HG02938 (cell line): ENCODE results near the gene RESP18.
"Not testable (repeated sequence)": the region's sequence is repeated elsewhere in the genome, so short reads cannot be mapped to it uniquely, and the experiment has no call there.

Source experiments
- ATAC-seq: cut with Tn5 transposase; IDR thresholded peaks from one replicate; pipeline ENCODE4 v1.9.1; 2021; ENCODE audit warnings: mild to moderate bottlenecking, moderate library complexity; ENCODE audit not compliant: unreplicated experiment

The RESP18 gene

GRCh38 chr2:219293736-219294231 is 38.8 kb downstream of the RESP18 start:
- no peak for ATAC-seq

DNA sequence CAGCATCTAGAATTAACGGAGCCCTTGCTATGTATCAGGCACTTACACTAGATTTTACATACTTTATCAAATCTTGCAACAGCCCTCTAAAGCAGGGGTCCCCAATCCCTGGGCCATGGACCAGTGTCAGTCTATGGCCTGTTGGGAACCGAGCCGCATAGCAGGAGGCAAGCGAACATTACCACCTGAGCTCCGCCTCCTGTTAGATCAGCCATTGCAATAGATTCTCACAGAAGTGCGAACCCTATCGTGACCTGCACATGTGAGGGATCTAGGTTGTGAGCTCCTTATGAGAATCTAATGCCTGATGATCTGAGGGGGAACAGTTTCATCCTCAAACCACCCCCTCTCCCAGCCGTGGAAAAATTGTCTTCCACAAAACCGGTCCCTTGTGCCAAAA is 39.9 kb downstream of the RESP18 start:
- no peak for ATAC-seq

GRCh38 chr2:219291910-219292490 is 40.5 kb downstream of the RESP18 start:
- ATAC-seq: no peak

- ATAC-seq: no peak
Measured at GRCh38 chr2:219291394-219291793, 41.1 kb downstream of the RESP18 start.

- no peak for ATAC-seq
Measured at GRCh38 chr2:219290381-219291171, 42.0 kb downstream of the RESP18 start.

DNA sequence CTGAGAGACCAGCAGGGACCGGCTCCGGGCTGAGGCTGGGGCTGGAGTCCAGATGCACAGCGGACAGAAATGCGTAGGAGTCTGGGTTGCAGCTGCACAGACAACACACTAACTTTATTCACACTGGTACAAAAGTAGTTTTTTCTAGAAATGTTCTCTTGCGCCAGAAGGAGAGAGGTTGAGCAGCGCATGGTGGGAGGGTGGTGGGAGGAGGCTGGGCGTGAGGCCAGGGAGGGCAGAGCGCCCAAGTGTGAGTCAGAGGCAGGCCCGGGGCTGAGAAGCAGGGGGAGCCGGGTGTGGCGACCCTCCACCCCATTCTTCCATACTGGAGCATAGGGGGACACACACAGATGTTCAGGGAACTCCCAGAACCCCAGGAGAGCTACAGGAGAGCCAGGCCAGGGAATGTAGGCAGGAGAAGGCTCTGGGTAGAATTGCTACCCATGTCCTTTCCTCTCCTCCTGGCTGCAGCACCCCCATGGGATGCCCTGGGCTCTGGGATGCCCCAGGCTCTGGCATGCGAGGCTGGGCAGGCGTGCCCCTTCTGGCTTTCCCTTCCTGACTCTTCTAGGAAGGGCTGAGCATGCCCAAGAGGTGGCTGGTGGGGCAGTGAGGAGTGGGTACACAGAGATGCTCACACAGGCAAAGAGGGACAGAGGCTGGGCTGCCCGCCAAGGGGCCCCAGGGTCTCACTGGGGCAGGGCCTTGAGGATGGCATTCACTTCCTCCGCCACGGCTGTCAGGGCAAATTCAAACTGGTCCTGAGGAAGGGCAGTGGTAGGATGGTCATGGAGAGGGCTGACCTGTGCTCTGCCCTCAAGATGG is 42.8 kb downstream of the RESP18 start:
- no peak for ATAC-seq

GRCh38 chr2:219289195-219289536 is 43.4 kb downstream of the RESP18 start:
- no peak for ATAC-seq

- ATAC-seq: no peak
Measured at GRCh38 chr2:219287580-219288265, 44.8 kb downstream of the RESP18 start.

DNA sequence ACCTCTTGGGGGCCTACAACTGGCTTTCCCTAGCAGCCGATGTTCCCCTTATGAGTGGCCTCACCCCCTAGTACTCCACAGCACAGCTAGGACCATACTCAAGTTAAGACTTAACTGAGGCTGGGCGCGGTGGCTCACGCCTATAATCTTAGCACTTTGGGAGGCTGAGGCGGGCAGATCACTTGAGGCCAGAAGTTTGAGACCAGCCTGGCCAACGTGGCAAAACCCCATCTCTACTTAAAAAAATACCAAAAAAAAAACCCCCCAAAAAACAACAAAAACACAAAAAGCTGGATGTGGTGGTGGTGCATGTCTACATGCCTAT is 45.5 kb downstream of the RESP18 start:
- ATAC-seq: not testable (repeated sequence)

DNA sequence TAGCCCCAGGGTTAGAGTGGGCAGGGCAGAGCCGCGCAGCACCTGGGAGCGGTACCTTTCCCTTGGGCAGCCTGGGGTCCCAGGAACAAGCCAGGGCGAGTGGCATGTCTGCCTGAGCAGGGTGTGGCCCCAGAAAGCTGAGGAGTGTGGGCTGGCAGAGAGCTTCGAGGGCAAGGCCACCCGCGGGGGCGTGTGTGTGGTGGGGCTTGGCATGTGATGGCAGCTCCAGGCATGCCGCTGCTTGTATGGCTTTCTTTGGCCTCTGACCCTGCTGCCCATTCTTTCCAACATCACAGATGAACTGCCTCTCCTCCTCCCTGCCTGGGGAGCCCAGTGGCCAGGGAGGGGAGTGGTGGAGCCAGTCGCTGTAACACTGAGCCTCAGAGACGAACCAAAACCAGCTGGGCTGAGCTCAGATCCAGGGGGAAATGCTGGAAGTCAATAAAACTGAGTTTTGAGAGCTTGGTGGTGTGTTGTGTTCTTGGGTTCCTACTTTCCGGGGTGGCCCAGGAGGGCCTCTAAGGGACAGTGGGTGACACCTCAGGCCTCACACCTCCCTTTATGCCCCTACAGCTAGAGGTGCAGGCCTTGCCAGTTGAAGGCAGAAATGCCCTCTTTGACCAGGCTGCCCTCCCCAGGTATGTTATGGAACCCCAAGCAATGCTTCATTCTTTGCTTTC is 46.0 kb downstream of the RESP18 start:
- no peak for ATAC-seq

GRCh38 chr2:219285894-219286425 is 46.6 kb downstream of the RESP18 start:
- ATAC-seq: no peak

- no peak for ATAC-seq
Measured at GRCh38 chr2:219285373-219285735, 47.2 kb downstream of the RESP18 start.

DNA sequence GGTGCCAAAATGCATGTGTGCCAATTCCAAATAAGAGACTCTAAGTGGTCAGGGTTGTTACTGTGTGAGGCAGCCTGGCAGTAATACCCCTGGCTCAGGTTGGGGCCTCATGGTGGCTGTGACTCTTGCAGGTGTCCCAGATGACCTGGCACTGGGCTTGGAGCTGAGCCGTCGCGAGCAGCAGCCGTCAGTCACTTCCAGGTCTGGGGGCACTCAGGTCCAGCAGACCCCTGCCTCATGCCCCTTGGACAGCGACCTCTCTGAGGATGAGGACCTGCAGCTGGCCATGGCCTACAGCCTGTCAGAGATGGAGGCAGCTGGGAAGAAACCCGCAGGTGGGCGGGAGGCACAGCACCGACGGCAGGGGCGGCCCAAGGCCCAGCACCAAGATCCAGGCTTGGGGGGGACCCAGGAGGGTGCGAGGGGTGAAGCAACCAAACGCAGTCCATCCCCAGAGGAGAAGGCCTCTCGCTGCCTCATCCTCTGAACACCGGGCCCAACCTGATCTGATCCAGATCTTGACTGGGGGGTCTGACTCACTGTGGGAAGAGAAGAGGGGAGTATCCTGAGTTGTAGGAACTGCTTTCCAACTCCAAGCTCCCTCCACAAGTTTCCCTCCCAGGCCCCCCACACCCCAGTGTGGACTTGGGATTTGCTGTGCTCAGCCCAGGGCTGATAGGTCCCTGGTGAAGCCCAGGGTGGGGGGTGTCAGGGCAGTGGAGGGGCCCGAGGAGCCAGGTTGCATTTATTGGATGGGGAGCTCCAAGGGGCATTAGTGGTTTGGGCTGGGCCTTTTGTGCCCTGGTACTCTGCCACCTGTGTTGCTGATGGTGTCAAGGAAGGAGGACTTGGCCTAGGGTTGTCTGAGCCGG is 47.8 kb downstream of the RESP18 start:
- no peak for ATAC-seq

GRCh38 chr2:219282943-219283581 is 49.5 kb downstream of the RESP18 start:
- ATAC-seq: no peak

DNA sequence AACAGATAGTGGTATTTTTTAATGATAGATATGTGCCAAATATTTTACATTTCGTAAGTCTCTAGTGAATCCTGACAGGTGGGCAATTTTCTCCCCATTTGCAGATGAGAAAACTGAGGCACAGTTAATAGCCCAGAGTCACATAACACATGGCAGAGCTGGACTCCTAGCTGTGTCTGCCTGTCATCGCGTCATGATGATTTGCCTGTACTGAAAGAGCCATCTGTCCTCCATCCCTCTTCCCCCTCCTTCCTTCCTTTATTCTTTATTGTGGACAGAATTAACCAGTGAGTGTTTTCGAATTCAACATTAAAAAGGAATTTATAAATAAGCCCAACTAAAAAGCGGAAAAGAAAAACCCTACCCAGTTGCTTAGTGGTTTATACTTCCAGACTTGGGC is 50.2 kb downstream of the RESP18 start:
- ATAC-seq: no peak

DNA sequence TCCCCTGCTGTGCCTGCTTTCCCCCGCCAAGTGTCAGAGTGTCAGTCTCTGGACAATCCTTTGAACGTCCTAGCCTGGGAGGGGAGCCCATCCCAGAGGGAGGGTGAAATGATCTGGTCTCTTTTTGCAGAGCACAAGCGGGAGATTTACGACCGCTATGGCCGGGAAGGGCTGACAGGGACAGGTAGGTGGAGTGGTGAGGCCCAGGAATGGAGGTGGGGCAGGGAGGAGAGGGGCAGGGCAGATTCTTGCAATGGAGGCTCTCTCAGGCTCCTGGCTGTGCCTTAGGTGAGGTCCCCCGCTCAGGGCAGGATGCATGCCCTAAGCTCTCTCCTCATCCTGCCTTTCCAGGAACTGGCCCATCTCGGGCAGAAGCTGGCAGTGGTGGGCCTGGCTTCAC is 51.0 kb downstream of the RESP18 start:
- no peak for ATAC-seq

DNA sequence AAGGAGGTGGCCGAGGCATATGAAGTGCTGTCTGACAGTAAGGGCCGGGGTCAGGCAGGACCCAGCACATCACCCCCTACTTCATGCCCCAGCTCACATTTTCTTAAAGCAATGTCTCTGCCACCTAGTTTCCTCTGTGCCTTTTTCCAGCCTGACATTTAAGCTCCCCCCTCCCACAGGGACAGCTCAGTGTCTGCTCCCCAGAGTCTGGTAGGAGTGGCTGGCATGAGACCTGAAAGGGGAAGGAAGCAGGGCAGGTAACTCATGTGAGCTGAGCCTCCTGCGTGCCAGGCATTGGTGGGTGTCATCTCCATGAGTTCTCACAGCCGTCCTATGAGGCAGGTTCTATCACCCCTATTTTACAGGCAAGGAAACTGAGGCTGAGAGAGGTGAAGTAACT is 51.9 kb downstream of the RESP18 start:
- ATAC-seq: no peak

- no peak for ATAC-seq
Measured at GRCh38 chr2:219279916-219280516, 52.5 kb downstream of the RESP18 start.
